ENCODE results near the gene HTR6.

Gene HTR6

GRCh38 chr1:19651141-19651737 is 13.4 kb upstream of the HTR6 start:
- intact Hi-C loops (cut with DNase I), result loop anchor here (5.0 to 10.0 kb wide), 2 partner anchors 256 to 309 kb away; no protein-coding TSS in a partner anchor
- peak in 37 of 42 donors; percentile 35 to 82 (median 67) for DNase-seq

- intact Hi-C loops (cut with DNase I), result loop anchor here (5.0 to 10.0 kb wide), 2 partner anchors 260 to 312 kb away; no protein-coding TSS in a partner anchor
- DNase-seq, result no peak
These were observed 10.3 kb upstream of the HTR6 start for GRCh38 chr1:19654386-19654785.

GRCh38 chr1:19654886-19655717 is 9.6 kb upstream of the HTR6 start:
- peak in 1 of 42 donors; percentile 14 for DNase-seq
- intact Hi-C loops (cut with DNase I), result loop anchor here (5.0 to 10.0 kb wide), 2 partner anchors 260 to 313 kb away; no protein-coding TSS in a partner anchor

- intact Hi-C loops (cut with DNase I), result loop anchor here (10.0 kb wide), 1 partner anchor 261 kb away; no protein-coding TSS in a partner anchor
- DNase-seq, result no peak
These were observed 9.0 kb upstream of the HTR6 start for GRCh38 chr1:19655718-19656080.

- DNase-seq, result peak in 1 of 42 donors; percentile 15
- intact Hi-C loops (cut with DNase I), result loop anchor here (10.0 kb wide), 1 partner anchor 261 kb away; no protein-coding TSS in a partner anchor
These were observed 8.4 kb upstream of the HTR6 start for GRCh38 chr1:19656134-19656779.

GRCh38 chr1:19656780-19657466 is 7.8 kb upstream of the HTR6 start:
- DNase-seq, result no peak
- intact Hi-C loops (cut with DNase I), result loop anchor here (10.0 kb wide), 1 partner anchor 262 kb away; no protein-coding TSS in a partner anchor

GRCh38 chr1:19657511-19657910 is 7.2 kb upstream of the HTR6 start:
- intact Hi-C loops (cut with DNase I), result loop anchor here (10.0 kb wide), 1 partner anchor 263 kb away; no protein-coding TSS in a partner anchor
- peak in 1 of 42 donors; percentile 11 for DNase-seq

- intact Hi-C loops (cut with DNase I), result loop anchor here (10.0 kb wide), 1 partner anchor 263 kb away; no protein-coding TSS in a partner anchor
- DNase-seq, result no peak
These were observed 6.5 kb upstream of the HTR6 start for GRCh38 chr1:19658186-19658585.

GRCh38 chr1:19661721-19662228 is 2.9 kb upstream of the HTR6 start:
- intact Hi-C loops (cut with DNase I), result no loop called here
- peak in 7 of 42 donors; percentile 33 to 77 (median 50) for DNase-seq

GRCh38 chr1:19662313-19662712 is 2.4 kb upstream of the HTR6 start:
- intact Hi-C loops (cut with DNase I), result no loop called here
- peak in 1 of 42 donors; percentile 45 for DNase-seq

GRCh38 chr1:19665186-19665495 is 466 bp downstream of the HTR6 start:
- DNase-seq, result no peak
- intact Hi-C loops (cut with DNase I), result no loop called here

- peak in 2 of 42 donors; percentile 26 to 40 for DNase-seq
- intact Hi-C loops (cut with DNase I), result no loop called here
These were observed 1.1 kb downstream of the HTR6 start for GRCh38 chr1:19665496-19666465.

- intact Hi-C loops (cut with DNase I), result no loop called here
These were observed 4.2 kb downstream of the HTR6 start for GRCh38 chr1:19668888-19669287.

GRCh38 chr1:19670787-19671186 is 6.1 kb downstream of the HTR6 start:
- no peak for DNase-seq
- intact Hi-C loops (cut with DNase I), result loop anchor here (2.0 kb wide), 1 partner anchor 36 kb away; no protein-coding TSS in a partner anchor

More at GRCh38 chr1:19668888-19669287, 4.2 kb downstream of the HTR6 start:
- peak in 2 of 42 donors; percentile 20 to 36 for DNase-seq

GRCh38 chr1:19672237-19672636 is 7.6 kb downstream of the HTR6 start:
- intact Hi-C loops (cut with DNase I), result no loop called here
- peak in 39 of 42 donors; percentile 34 to 92 (median 73) for DNase-seq

GRCh38 chr1:19675797-19676196 is 11.1 kb downstream of the HTR6 start:
- DNase-seq, result peak in 33 of 42 donors; percentile 29 to 87 (median 63)
- intact Hi-C loops (cut with DNase I), result no loop called here

GRCh38 chr1:19676438-19676922 is 11.8 kb downstream of the HTR6 start:
- intact Hi-C loops (cut with DNase I), result no loop called here
- peak; percentile 23 to 88 (median 71) for DNase-seq
